HL-60 (cell line): Measurements from ENCODE around the gene OR2H2.

Experiments
- CTCF ChIP-seq: IDR thresholded peaks from one replicate; pipeline ENCODE4 v1.5.1; 2011; ENCODE audit warnings: low read length, control low read depth, inconsistent platforms; ENCODE audit not compliant: insufficient read depth
- GABPA ChIP-seq: IDR thresholded peaks from 2 replicates; pipeline ENCODE4 v1.6.1; 2012; ENCODE audit warnings: low read depth
- POLR2AphosphoS5 ChIP-seq: IDR thresholded peaks from 2 replicates; pipeline ENCODE4 v1.6.1; 2012; ENCODE audit warnings: low read depth
- REST ChIP-seq: IDR thresholded peaks from 2 replicates; pipeline ENCODE4 v1.6.1; 2012; ENCODE audit warnings: low read depth; ENCODE audit not compliant: insufficient replicate concordance
- SPI1 ChIP-seq: IDR thresholded peaks from 2 replicates; pipeline ENCODE4 v1.6.1; 2012; ENCODE audit warnings: low read depth, mild to moderate bottlenecking, borderline replicate concordance

- TF ChIP-seq CTCF (no peak), POLR2AphosphoS5 (no peak), REST (no peak), SPI1 (no peak), GABPA (no peak)
Measured at GRCh38 chr6:29637247-29637646, 52.3 kb downstream of the OR2H2 start.
